MM.1S (cell line): ENCODE data around the gene RALGAPA2.

Experiments used
- CTCF ChIP-seq: fragments of 300-600 bp; sonication (generic); IDR thresholded peaks from 2 replicates; pipeline ENCODE4 v1.5.1; 2016; ENCODE audit warnings: antibody characterized with exemption, low read length, mixed read lengths
- EZH2 ChIP-seq: fragments of 300-600 bp; sonication (generic); optimal IDR thresholded peaks from 2 replicates; pipeline ENCODE3; 2017; ENCODE audit warnings: low read depth, mild to moderate bottlenecking, antibody characterized with exemption, low read length, mixed read lengths

- no peak for TF ChIP-seq CTCF
- no peak for TF ChIP-seq EZH2
Measured at GRCh38 chr20:20554951-20555350, 157.5 kb downstream of the RALGAPA2 start.
